NCI-H2107 treated with DMSO at 0.1 percent for 48 hours (cell line): ENCODE data around the gene SMIM8.

Experiments
- DNase-seq: peaks from one replicate; lab custom pipeline; 2025; ENCODE audit not compliant: unreplicated experiment; lab: John Stamatoyannopoulos, UW

The SMIM8 gene

DNA sequence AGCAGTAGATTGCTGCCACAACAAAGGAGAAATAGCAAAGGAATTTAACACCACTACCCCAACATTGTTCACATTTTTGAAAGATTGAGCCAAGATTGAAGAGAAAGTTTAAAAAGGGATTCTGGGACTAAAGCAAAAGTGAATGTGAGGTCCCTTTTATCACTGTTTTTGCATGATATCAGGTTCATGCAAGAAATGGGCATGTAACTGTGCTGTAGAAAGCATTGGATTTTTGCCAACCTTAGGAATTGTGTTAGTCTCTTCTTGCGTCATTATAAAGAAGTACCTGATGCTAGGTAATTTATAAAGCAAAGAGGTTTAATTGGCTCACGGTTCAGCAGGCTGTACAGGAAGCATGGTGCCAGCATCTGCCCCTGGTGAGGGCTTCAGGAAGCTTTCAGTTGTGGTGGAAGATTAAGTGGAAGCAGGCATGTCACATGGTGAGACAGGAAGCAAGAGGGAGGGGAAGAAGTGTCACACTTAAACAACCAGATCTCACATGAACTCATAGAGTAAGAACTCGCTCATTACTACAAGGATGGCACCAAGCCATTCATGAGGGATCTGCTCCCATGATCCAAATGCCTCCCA is 11.3 kb downstream of the SMIM8 start:
- no peak for DNase-seq

DNA sequence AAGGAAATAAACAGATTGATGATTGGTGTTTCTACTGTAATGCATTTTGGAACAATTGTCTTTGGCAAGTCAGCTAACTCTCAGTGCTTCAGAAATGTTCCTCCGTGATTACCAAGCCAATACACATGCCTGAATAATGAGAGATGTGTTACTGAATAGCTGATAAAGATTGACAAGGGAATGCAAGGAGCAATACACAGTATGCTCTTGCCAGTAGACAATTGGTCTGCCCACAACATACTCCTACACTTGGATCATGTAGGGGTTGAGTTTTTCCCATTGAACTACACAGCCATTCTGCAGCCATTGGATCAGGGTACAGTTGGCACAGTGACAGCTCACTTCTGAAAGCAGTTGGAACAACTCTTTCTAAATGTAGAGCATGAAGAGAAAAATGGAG is 12.3 kb downstream of the SMIM8 start:
- no peak for DNase-seq

- no peak for DNase-seq
These were observed 14.0 kb downstream of the SMIM8 start for GRCh38 chr6:87336367-87336766.

DNA sequence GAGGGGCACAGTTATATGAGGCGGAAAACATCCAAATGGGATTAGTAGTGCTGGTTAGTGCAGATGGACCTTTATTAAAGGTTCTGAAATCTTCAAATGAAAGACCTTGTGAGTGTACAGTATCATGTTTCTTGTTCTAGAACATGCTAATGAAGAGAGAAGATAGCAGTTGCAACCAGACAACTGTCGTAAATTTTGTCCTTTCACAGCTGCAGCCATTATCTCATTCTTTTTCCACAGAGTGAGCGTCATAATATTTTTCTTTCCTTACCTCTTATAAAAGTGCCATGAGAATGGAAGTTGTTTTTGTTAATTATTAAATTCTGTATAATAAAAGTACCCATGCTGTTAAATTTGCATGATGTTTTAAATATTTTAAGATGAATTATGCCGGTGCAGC is 17.8 kb downstream of the SMIM8 start:
- no peak for DNase-seq

DNA sequence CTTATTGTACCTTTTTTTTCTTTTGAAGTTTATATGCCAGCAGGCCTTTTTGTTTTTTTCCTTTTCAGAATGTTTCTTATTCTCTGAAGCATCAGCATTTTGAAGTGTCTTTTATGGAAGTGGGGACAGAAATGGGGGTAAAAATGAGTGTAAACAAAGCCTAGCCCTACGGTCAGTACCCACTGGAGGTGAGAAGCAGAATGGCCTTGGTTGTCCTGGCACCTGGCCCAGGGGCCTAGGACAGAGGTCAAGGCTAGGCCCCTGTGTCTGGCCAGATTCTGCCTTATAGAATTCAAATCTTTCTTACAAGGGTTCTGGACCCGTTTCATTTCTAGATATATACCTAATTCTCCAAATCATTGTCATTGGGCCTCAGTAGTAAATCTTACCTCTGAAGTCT is 18.8 kb downstream of the SMIM8 start:
- DNase-seq, result no peak

GRCh38 chr6:87341899-87342298 is 19.5 kb downstream of the SMIM8 start:
- DNase-seq, result no peak

DNA sequence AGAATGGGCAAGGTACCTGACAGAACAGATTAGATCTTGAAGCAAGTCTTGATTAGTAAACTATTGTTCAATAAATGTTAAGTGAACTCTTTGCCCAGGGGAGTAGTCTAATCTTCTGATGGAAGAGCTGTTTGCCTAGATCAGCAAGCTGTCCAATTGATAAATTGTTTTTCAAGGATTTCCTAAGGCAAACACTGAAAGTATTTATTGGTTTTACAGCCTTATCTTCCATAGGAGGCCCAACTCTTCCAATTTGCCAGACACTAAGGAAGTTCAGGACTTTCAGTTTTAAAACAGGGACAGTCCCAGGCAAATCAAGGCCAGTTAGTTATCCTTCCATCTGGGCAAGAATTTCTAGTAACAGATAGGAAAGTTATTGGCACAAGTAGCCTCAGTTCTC is 20.4 kb downstream of the SMIM8 start:
- no peak for DNase-seq

- no peak for DNase-seq
These were observed 22.3 kb downstream of the SMIM8 start, which contains the start of gene C6orf163 for GRCh38 chr6:87344731-87345130. C6orf163 (plus strand) TSS chr6:87344813; CDS start chr6:87345100, 287 bp downstream.

- DNase-seq, result no peak
These were observed 24.3 kb downstream of the SMIM8 start for GRCh38 chr6:87346700-87347099.

DNA sequence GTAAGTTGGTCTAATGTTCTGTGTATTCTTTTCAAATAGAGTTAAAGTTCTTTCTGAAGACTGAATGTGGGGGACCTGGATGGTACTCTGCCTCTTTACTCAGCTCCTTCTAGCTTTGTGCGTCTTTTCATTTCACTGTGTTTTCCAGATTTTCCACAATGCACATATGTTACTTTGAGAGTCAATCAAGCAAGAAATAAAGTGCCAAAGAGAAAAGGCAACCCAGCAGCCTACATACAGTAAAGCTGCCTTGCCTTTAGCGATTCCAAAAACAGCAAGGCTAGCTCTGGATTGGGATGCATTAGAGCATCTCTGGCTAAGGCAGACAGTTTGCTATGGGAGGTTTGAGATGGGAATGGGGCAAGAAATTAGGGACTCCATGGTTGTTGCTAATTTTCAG is 27.5 kb downstream of the SMIM8 start:
- no peak for DNase-seq

DNA sequence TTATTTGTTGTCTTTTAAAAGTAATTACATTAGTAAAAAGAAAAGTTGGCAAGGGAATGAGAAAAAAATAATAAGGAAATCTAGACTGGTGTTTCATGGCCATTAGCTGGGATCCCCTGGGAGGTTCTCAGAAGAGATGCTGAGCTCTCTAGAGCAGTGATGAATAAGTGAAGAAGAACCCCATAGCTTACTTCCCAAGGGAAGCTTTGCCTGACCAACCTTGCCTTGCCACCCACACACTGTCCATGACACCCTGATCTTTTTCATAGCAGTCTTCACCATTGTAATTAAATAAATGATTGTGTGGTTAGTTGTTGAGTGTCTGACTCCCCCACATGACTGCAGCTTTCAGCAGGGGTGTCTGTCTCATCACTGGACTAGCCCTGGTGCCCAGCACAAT is 28.1 kb downstream of the SMIM8 start:
- DNase-seq, result no peak

DNA sequence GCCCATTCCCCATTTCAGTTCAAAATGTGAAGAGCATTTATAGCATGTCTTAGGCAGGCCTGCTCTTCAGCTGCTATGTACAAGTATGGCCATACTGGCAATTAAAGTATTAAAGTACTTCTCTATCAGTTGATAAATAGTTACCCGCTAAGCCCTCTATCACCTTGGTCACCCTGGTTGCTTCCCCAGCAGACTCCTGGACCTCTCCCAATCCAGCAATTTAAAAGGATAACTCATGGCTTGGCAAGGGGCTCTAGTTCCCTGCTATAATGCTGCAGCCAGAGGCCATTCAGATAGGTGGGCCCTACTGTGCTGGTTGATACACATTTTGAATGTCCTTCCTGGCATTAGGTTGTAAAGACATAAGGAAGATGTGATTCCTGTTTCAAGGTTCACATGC is 29.2 kb downstream of the SMIM8 start:
- no peak for DNase-seq

- no peak for DNase-seq
These were observed 33.8 kb downstream of the SMIM8 start for GRCh38 chr6:87356181-87356580.

- no peak for DNase-seq
These were observed 35.2 kb downstream of the SMIM8 start for GRCh38 chr6:87357479-87358196.

- DNase-seq, result no peak
These were observed 42.3 kb downstream of the SMIM8 start for GRCh38 chr6:87364602-87365252.

DNA sequence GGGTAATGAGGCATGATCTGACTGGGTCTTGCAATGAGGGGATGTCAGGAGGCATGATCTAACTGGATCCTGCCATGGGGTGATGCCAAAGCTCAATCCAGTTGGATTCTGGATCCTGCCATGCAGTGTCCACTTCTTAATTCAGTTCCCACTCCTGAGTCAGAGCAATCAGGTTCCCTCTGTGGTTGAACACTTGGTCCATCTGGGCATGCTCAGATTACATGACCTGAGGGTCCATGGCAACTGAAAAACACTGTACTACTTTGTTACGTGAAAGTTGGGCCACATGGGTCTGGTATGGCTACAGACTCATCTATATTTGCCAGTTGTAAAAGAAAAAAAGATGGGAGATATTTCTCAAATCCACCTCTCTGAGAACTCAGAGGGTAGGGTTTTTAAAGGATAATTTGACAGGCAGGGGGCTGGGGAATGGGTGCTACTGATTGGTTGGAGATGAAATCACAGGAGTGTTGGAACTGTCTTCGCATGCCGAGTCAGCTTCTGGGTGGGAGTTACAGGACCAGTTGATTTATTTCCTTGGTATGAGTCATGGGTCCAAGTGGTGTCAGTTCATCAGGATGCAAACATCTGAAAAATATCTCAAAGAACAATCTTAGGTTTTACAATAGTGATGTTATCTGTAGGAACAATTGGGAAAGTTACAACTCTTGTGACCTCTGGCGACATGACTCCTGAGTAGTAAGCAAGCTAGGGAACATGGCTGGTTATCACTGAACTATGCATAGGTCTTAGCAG is 43.9 kb downstream of the SMIM8 start:
- no peak for DNase-seq

DNA sequence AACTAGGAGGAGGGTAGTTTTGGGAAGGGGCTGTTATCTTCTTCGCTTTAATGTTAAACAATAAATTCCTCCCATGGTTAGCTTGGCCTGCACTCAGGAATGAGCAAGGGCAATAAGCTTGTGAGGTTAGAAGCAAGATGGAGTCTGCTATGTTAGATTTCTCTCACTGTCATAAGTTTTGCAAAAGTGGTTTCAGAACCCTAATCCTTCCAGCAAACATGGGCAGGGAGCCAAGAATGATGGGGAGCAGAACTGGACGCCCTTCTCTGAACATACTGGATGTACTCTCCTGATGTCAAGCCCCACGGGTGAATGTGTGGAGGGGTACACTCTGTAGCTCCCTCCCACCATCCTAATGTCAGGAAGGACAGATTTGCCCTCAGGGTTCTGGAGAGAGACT is 44.5 kb downstream of the SMIM8 start:
- no peak for DNase-seq

GRCh38 chr6:87373377-87373776 is 51.0 kb downstream of the SMIM8 start:
- no peak for DNase-seq

- no peak for DNase-seq
These were observed 52.9 kb downstream of the SMIM8 start for GRCh38 chr6:87375315-87375714.

DNA sequence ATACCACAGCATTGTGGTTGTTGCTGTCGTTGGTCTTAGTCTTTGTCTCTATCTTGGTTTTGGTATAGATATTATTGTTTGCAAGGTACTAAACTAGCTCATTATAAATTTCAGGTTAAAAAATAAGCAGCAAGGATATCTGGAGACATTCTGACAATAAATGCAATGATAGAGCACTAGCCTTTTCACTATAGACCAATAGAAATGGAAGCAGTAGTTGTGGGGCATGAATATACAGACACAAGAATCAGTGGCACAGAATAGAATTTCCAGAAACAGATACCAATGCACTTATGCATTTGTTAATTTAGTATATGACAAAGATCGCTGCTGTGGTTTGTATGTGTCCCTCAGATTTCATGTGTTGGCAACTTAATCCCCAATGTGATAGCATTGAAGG is 54.3 kb downstream of the SMIM8 start:
- DNase-seq, result no peak

GRCh38 chr6:87378947-87379346 is 56.6 kb downstream of the SMIM8 start:
- no peak for DNase-seq

DNA sequence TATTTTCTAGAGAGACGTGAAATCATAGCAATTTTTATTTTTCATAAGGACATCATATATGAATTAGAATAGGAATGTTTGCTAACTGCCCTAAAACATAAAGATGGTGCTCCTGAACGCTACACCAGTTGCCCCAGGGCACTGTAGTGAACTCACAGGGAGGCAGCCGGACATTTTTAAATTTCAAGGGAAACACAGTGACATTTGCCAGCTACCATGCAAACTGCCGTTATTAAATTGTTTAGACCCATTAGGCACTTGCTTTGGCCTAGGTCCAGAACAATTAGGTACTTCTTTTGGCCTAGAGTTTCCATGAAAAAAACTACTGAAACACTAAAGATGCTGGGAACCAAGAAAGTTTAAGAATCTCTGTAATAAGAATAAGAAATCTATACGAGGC is 60.5 kb downstream of the SMIM8 start:
- no peak for DNase-seq
